ENCODE results near the gene LDHB. TPM values are rescaled to one million over a fixed set of nuclear protein-coding genes. Genes with fewer than 3 reads are reported as not detected.

LDHB gene
- total RNA-seq, 4 donors from 2014 or later: 299 to 433 (median 374) TPM

- Histone ChIP-seq H3K4me1 (no peaks in the 10 kb centered on the region), H3K9me3 (peaks cover 0 to under 1% (median 0%) of the 10 kb centered on the region in 4 donors), H3K36me3 (no peaks in the 10 kb centered on the region), H3K27ac (replicated peaks in 1 of 4) (no peak overlapping the region), H3K4me3 (no peak overlapping the region), H3K27me3 (no peaks in the 10 kb centered on the region)
- no peak for DNase-seq (ENCODE audit: extremely low spot score)
- intact Hi-C loops (cut with DNase I): no loop called here
- 66% methylated on average over 3 of the region's 3 CpGs for WGBS
- TF ChIP-seq CTCF (IDR thresholded peaks at IDR 0.05): no peak
- no peak for TF ChIP-seq EP300 (IDR thresholded peaks at IDR 0.05)
Measured at GRCh38 chr12:21585485-21585884, 72.2 kb downstream of the LDHB start.

Other genes with a start within 250 kb of the LDHB start
- gene PYROXD1, start 220.2 kb downstream of the LDHB start, total RNA-seq: 10 to 100 TPM; 14.7 to 18.9 (median 17.1) TPM
- gene RECQL, start 156.2 kb downstream of the LDHB start, total RNA-seq: 10 to 100 TPM; 36.4 to 45.0 (median 42.2) TPM
- gene GOLT1B, start 156.1 kb downstream of the LDHB start, total RNA-seq: 10 to 100 TPM; 11.8 to 24.7 (median 21.6) TPM
- gene SPX, start 131.5 kb downstream of the LDHB start, total RNA-seq: 1 to 10 TPM in 1 of 4 donors, under 1 TPM in 3; 0.40 to 1.2 (median 0.66) TPM
- not detected for gene GYS2, start 53.0 kb downstream of the LDHB start, total RNA-seq
- gene KCNJ8, start 116.9 kb upstream of the LDHB start, total RNA-seq: 10 to 100 TPM; 17.9 to 29.8 (median 25.0) TPM

Measured in esophagus muscularis mucosa (tissue), 4 donors.